GM21515 (cell line): Measurements from ENCODE around the gene UQCC2.

ENCODE experiments used
- ATAC-seq: cut with Tn5 transposase; IDR thresholded peaks from one replicate; pipeline ENCODE4 v1.9.1; 2021; ENCODE audit not compliant: unreplicated experiment

Gene UQCC2

GRCh38 chr6:33692078-33692759, 19.3 kb downstream of the UQCC2 start:
- ATAC-seq = no peak

DNA sequence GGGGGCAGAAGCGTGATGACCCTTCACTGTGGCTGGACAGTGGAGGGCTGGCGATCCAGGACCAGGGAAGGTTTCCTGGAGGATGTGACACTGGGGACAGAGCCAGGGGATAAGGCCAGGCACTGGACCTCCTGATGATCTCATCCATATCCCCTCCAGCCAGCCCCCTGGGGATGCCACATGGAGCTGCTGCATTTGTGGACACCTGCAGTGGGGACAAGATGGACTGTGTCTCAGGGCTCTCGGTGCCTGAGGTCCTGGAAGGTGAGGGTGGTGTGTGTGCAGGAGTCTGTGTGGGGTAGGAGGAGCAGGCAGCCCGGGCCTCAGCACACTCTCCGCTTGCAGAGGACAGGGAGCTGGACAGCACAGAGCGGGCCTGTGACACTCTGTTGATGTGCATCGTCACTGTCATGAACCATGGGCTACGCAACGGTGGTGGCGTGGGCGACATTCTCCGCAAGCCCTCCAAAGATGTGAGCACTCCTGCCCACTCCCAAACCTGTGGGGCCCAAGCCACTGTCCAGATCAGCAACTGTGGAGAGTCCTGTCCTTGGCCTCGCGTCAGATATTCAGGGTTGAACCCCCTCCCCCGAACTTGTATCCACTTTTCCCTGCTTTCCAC, 19.9 kb downstream of the UQCC2 start:
- no peak for ATAC-seq

DNA sequence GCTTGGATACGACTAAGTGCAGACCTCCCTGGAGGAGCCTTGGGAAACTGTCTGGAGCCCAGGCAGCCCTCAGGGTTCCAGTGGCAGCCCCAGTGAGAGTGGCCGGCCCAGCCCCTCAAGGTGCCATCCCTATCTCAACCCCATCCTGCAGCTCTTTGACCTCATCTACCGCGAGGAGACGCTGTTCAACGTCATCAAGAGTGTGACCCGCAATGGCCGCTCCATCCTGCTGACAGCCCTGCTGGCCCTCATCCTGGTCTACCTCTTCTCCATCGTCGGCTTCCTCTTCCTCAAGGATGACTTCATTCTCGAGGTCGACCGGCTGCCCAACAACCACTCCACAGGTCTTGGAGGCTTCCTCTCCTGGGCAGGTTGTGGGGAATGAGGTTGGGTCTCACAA, 20.7 kb downstream of the UQCC2 start:
- ATAC-seq = no peak

DNA sequence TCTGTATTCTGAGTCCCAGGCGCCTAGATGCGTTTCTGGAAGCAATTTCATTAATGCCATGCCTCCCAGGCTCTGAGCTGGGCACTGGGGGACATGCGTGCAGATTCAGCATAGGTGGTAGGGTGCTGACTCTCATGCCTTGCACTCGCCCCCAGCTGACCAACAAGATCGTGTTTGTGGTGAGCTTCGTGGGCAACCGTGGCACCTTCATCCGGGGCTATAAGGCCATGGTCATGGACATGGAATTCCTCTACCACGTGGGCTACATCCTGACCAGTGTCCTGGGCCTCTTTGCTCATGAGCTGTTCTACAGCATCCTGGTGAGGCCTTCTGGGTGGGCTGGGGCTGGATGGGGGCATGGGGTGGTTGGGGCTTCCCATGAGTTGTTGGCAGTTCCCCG, 21.6 kb downstream of the UQCC2 start:
- no peak for ATAC-seq

- no peak for ATAC-seq
These were observed 22.4 kb downstream of the UQCC2 start for GRCh38 chr6:33689148-33689494.

DNA sequence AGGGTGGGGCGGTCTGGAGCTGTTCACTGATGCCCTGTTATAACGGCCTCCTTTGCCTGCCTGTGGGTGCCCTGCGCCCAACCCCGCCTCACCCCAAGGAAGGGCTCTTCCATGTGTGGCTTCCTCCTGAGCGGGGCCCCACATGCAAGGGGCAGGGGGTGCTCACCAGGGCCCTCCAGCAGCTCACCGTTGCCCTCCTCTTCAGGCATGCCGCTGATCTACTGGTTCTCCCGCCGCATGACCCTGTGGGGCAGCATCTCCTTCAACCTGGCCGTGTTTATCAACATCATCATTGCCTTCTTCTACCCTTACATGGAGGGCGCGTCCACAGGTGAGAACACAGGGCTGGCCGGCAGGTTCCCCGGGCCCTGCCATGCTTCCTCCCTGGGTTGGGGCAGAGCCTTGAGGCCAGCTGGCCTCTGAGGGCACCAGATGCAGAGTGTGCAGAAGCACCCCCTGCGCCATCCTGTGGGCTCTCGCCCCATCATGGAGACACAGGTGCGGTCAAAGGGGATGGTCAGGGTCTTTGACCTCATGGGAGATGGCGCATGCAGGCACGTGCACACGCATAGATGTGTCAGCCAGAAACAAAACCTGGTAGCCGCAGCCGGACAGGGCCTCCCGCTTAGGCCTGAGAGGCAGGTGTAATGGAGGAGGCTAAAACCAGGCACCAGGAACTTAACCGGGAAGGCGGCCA, 22.9 kb downstream of the UQCC2 start:
- no peak for ATAC-seq

DNA sequence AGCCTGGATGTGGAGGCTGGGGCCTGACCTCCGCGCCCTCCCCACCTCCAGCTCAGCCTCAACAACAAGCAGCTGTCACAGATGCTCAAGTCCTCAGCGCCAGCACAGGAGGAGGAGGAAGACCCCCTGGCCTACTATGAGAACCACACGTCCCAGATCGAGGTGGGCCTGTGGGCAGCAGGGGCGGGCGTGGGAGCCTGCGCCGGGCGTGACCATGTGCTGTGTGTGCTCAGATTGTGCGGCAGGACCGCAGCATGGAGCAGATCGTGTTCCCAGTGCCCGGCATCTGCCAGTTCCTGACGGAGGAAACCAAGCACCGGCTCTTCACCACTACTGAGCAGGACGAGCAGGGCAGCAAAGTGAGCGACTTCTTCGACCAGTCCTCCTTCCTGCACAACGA, 23.5 kb downstream of the UQCC2 start:
- no peak for ATAC-seq

DNA sequence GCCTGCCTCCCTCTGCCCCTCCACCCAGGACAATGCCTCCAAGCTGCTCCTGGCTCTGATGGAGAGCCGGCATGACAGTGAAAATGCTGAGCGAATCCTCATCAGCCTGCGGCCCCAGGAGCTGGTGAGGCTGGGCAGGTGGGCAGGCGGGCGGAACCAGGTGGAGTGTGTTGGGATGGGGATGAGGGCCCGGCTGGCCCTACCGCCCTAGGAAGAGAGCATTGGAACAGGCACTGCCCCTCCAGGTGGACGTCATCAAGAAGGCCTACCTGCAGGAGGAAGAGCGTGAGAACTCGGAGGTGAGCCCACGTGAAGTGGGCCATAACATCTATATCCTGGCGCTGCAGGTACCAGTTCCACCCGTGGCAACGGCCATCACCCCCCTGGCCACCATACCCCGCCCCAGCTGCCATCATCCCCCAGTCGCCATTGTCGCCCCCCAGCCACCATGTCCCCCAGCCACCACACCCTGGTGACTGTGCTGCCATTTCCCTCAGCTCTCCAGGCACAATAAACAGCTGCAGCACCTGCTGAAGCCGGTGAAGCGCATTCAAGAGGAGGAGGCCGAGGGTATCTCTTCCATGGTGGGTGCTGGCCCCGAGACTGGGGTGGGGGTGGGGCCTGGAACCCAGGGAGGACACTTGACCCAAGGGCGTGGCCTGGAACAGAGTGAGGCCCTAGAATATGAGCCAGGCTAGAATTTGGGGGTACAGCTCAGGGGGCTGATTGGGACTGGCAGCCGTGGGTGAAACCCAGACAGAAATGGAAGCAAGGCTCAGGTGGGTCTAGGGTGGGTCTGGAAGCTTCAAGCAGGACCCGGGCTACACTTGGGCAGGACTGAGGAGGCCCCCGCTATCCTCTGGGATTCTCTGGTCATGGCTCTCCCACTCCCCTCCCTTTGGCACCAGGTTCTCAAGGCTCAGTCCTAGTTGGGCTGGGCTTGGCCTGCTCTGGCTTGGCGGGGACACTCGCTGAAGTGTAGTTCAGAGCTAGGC, 24.2 kb downstream of the UQCC2 start:
- ATAC-seq = no peak

GRCh38 chr6:33686225-33686924, 25.1 kb downstream of the UQCC2 start:
- ATAC-seq = no peak

- ATAC-seq = no peak
These were observed 25.9 kb downstream of the UQCC2 start for GRCh38 chr6:33685411-33686224.

GRCh38 chr6:33684983-33685382, 26.5 kb downstream of the UQCC2 start:
- no peak for ATAC-seq

- ATAC-seq = no peak
These were observed 27.0 kb downstream of the UQCC2 start for GRCh38 chr6:33684428-33684896.

DNA sequence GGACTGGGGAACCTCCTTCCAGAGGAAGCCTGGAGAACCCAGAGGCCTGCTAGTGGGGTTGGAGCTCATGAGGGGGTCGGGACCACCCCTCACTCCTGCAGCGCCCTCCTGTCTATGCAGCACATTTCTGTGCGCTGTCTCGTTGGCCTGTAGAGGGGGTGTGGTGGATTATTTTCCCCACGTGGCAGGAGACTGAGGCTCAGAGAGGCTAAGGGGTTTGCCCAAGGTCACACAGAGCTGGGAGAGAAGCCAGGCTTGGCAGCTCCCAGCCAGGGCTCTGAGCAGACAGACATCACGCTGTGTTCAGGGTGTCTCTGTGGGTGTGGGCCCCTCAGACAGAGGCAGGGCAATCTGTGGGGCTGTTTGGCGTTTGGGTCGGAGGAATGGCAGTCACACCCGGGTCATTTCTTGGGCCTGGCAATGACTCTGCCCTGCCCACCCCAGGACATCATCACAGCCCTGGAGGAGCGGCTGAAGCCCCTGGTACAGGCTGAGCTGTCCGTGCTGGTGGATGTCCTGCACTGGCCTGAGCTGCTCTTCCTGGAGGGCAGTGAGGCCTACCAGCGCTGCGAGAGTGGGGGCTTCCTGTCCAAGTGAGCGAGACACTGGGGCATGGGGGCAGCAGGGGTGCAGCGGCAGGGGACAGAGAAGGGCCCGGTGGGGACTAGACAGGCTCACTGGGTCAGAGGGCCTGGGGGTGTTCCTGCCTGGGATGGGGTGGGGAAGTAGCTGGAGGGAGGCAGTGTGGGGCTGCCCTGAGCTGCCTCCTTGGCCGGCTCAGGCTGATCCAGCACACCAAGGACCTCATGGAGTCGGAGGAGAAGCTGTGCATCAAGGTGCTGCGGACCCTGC, 27.7 kb downstream of the UQCC2 start:
- ATAC-seq = no peak

DNA sequence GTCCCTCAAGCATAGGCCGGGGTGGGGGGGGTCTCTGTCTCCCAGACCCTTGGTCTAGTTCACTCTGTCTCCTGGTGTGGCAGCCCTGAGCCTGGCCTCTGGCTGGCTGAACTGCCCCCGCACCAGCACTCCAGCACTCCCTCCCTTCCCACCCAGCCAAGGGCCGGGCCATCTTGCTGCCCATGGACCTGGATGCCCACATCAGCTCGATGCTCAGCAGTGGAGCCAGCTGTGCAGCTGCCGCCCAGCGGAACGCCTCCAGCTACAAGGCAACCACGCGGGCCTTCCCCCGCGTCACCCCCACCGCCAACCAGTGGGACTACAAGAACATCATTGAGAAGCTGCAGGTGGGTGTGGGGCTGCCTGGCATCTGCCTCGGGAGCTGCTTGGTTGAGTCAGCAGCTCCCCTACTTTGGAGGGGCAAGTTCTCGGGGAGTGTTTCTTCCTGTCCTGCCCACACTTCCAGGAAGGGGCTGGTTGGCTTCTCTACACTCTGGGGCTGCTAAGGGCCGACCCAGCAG, 28.4 kb downstream of the UQCC2 start:
- ATAC-seq = no peak

DNA sequence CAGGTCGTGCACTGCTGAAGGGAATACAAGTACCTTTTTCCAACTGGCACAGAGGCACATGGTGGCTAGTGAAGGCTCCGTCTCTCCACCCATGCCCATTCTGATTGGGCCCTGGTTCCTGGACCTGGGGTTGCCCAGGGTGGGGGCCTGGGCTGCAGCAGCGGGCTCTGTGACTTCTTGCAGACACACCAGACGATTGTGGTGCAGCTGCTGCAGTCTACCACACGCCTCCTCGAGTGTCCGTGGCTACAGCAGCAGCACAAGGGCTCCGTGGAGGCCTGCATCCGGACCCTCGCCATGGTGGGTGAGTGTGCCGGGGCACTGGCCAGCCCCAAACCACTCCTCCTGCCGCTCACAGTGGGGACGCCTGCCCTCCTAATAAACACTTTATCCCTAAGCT, 29.2 kb downstream of the UQCC2 start:
- ATAC-seq = no peak

DNA sequence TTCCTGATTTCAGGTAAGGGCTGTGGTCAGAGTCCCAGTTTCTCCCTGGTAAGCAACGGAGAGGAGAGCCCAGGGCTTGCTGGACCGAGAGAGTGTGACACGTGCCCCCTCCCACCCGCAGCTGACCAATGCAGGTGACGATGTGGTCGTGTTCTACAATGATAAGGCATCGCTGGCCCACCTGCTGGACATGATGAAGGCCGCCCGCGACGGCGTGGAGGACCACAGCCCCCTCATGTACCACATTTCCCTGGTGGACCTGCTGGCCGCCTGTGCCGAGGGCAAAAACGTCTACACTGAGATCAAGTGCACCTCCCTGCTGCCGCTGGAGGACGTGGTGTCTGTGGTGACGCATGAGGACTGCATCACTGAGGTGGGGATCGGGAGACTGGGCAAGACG, 31.7 kb downstream of the UQCC2 start:
- no peak for ATAC-seq

DNA sequence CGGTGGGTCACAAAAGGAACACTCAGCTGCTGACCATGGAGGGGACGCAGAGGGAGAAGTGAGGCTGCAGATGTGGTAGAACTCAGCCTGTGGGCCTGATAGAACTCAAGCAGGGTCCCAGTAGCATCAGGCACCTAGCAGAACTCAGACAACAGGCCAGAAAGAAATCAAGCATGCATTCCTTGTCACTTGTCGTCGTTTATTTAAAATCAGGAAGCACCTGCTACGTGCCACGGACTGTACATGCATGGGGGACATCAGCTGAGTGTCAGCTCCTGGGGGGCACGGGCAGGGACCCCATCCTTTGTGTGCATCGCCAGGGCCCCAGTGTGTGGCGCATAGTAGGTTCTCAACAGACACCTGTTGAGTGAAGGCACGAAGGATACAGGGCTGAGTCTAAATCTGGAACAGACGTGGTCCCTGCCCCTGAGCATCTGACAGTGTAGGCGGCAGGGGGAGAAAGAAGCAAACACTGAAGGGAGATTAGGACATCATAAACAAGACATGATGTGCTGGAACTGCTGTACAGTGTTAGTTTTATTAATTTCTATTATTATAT, 32.5 kb downstream of the UQCC2 start:
- no peak for ATAC-seq

- no peak for ATAC-seq
These were observed 33.1 kb downstream of the UQCC2 start for GRCh38 chr6:33678233-33678931.
